GM12873 (cell line): ENCODE data around the gene CRYBA1.

Experiments used
- CTCF ChIP-seq: IDR thresholded peaks from 2 replicates; pipeline ENCODE4 v1.5.1; 2012; ENCODE audit warnings: low read depth, mild to moderate bottlenecking, moderate library complexity, low read length, control low read depth; ENCODE audit not compliant: insufficient read depth; ENCODE audit errors: missing control alignments

Gene CRYBA1

DNA sequence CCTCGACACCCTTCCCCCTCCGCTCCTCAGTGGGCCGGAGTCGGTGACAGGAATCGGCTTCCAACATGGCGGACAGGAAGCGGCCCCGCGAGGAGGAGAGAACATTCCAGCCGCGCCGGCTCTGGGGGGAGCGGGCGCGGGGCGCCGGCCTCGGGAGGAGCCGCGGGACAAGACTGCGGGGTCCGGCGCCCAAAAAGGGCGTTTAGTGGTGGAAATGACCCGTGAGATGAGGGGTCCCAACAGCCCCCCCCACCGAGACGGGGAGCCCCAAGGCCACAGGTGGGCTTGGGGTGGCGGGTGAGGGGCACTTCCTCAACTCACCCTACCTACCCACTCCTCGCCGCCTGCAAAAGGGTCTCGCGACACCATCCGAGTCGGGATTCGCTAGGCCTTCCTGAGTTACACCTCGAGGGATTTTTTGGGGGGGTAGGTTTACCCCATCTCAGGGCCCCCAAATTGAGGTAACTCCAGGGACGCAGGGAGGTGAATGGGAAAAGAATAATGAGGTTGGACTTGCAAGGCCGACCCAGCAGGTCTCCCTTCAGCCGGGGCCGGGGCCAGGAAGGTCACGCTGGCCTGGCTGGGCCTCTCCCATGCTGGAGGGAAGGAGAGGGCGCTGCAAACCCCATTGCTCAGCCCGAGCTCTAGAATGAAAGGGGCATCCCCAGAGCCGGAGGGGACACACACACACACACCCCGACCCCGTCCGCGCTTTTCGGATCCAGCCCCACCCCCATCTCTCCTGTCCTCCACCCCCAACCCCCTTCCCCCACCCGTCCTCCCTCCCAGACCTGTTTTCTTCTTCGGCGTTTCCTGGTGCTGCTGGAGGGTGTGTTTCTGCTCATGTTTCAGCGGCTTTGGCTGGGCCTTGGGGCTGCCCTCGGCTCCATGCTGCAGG, 46.6 kb downstream of the CRYBA1 start:
- no peak for TF ChIP-seq CTCF

DNA sequence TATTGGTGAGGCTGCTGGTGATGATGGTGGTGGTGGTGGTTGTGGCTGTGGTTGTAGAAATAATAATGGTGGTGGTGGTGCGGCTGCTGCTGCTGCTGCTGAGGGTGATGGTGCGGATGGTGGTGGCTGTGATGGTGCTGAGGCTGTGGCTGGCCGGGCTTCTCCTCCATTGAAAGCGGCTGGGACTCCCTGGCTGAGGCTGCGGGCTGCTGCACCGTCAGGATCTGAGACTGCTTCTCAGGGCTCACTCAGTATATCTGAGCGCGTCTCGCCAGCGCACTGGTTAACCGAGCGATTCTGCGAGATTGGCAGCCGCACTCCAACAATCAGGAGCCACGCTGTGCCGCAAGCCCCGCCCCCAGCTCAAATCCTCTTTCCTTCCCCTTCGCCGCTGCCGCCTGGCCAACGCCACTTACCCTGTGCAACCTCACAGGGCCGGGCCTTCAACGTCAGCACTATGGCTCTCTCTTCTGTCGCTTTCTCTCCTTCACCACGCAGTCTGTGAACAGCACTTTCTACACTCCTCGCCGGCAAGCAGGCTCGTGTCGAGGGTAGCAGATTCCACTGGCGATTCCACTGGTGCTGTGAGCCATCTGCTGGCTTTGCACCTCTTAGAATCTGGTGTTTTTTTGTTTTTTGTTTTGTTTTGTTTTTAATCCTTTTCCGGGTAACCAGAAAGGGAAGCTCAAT, 47.4 kb downstream of the CRYBA1 start, which contains the start of gene NUFIP2:
NUFIP2 (minus strand) TSS at position 259 of the 690 bp plus-strand sequence; CDS start at position 170, 89 bp downstream.
- TF ChIP-seq CTCF: no peak

DNA sequence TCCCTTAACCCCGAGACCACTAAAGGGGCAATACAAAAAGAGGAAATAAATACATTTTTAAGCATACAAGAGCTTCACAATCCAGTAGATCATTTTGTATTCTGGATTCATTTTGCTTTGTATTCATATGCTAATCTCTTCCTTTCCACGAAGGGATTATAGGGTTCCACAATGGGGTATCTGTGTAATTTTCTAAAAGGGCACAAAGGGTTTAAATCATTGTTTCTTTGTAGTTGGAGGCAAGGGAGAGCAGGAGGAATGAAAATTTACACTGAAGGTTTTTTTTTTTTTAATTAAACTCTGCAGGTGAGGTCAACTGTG, 47.9 kb downstream of the CRYBA1 start:
- TF ChIP-seq CTCF: no peak

DNA sequence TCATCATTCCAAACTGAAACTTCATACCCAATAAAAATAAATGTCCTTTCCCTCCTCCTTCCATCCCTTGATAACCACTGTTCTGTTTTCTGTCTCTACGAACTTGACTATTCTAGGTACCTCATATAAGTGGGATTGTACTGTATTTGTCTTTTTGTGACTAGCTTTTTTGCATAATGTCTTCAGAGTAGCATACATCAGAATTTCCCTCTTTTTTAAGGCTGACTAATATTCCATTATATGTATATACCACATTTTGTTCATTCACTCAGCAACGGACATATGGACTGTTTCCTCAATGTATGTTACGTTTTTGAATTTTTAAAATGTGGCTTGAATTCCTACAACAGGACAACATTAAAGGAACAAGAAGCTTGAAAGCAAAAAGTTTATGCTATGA, 48.8 kb downstream of the CRYBA1 start:
- no peak for TF ChIP-seq CTCF

DNA sequence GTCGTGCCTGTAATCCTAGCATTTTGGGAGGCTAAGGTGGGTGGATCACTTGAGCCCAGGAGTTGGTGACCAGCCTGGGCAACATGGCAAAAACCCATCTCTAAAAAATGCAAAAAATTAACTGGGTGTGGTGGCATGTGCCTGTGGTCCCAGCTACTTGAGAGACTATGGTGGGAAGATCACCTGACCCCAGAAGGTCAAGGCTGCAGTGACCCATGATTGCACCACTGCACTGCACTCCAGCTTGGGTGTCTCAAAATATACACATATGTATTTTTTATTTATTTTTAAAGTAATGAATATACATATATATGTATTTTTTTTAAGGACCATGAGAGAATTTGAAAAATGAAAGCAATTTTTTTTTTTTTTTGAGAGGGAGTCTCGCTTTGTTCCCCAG, 52.4 kb downstream of the CRYBA1 start:
- TF ChIP-seq CTCF: no peak

- TF ChIP-seq CTCF: no peak
Measured at GRCh38 chr17:29303386-29303785, 56.7 kb downstream of the CRYBA1 start.
